ENCODE measurements around the gene BUD13. TPM values are rescaled to one million over a fixed set of nuclear protein-coding genes. Genes with fewer than 3 reads are reported as not detected.

The BUD13 gene
- polyA plus RNA-seq, 1 of the 3 experiments (the other 2 are of a cell fraction), result 15.5 TPM

DNA sequence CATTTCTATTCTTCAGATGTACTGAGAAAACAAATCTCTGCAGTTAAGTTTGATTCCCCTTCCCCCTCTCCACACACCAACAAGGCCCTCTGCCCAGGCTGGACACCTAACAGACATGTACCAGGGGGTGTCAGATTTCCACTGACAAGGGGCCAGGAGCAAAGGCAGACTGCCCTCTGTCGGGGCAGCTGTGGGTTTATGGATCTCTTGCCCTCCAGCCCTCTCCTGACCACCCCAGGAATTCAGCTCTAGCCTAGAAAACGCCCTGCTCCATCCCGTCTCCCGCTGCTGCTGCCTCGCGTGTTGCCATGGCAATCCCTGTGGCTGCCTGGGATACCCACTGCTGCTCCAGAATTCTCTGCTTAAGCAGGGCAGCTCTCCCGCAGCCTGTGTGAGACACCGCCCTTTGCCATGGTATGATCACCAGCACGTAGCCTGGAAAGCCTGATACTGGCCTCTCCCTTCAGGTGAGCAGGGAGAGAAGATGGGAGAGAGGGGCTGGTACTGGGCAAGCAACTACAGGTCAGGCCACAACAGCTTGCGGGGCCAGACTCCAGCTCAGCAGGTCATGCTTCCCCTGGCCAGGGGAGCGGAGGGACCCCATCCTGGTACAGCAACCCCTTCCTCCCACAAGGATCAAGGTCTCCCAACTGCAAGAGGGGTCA lies 41.6 kb downstream of the BUD13 start:
- H3K27me3 ChIP-seq (ENCODE audit: insufficient read depth), result peaks cover 7% of the 10 kb centered on the region; the same call in 1 of the 2 replicates
- H3K9me3 ChIP-seq, result no peaks in the 10 kb centered on the region
- no peak overlapping the region for H3K4me2 ChIP-seq
- no peaks in the 10 kb centered on the region for H4K20me1 ChIP-seq (ENCODE audit: insufficient read depth)
- no peaks in the 10 kb centered on the region for H3F3A ChIP-seq (replicated peaks; ENCODE audit: insufficient read depth)
- peaks cover 0 to 17% of the 10 kb centered on the region in 2 experiments; a peak in 1 of 4 replicates for H3K4me1 ChIP-seq (ENCODE audit: control insufficient read depth in 1 of 2, insufficient read depth in 2 of 2, low read depth in 1 of 2, low read length in 1 of 2)
- peak; percentile 49 for TF ChIP-seq RAD21 (IDR thresholded peaks at IDR 0.05; ENCODE audit: low read length)
- TF ChIP-seq, protein P1, sequence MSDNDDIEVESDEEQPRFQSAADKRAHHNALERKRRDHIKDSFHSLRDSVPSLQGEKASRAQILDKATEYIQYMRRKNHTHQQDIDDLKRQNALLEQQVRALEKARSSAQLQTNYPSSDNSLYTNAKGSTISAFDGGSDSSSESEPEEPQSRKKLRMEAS (IDR thresholded peaks at IDR 0.05; ENCODE audit: low read depth), result no peak
- H3K36me3 ChIP-seq (replicated peaks in 1 of 2; ENCODE audit: control insufficient read depth in 1 of 2, insufficient read depth in 2 of 2, low read length in 1 of 2), result no peaks in the 10 kb centered on the region
- POLR2A ChIA-PET, result interaction anchor here (1.2 kb wide), 1 partner anchor 28 kb away, joined by 3 read pairs; no protein-coding TSS in a partner anchor
- CTCF ChIA-PET, result interaction anchor here (1.5 to 10.4 kb wide), 9 partner anchors 10 to 375 kb away, joined by 4 to 91 read pairs (median 21); no protein-coding TSS in a partner anchor
- 58% methylated on average over 6 of the region's 11 CpGs for WGBS (ENCODE audit: low lambda C conversion rate)
- H3K9me2 ChIP-seq, result no peaks in the 10 kb centered on the region
- H3K27ac ChIP-seq (ENCODE audit: low read depth in 2 of 2, low read length in 1 of 2), result no peak overlapping the region
- DNase-seq, result peak; percentile 84
- H2AFZ ChIP-seq (ENCODE audit: low read depth), result no peak overlapping the region
- H3K9ac ChIP-seq, result no peak overlapping the region
- H3K79me2 ChIP-seq (ENCODE audit: insufficient read depth), result no peaks in the 10 kb centered on the region
- H3K4me3 ChIP-seq (ENCODE audit: low read depth in 2 of 2, low read length in 1 of 2), result no peak overlapping the region

- ChIA-PET POLR2A (interaction anchor here (1.2 kb wide), 1 partner anchor 27 kb away, joined by 3 read pairs; no protein-coding TSS in a partner anchor), CTCF (interaction anchor here (1.0 to 10.4 kb wide), 7 partner anchors 10 to 376 kb away, joined by 3 to 91 read pairs (median 30); no protein-coding TSS in a partner anchor)
- no peak for DNase-seq
Measured at GRCh38 chr11:116730601-116731000, 42.2 kb downstream of the BUD13 start.

GRCh38 chr11:116730241-116730561 lies 42.6 kb downstream of the BUD13 start:
- ChIA-PET POLR2A (no interaction called here), CTCF (interaction anchor here (1.0 to 10.4 kb wide), 2 partner anchors 12 to 376 kb away, joined by 3 to 91 read pairs; no protein-coding TSS in a partner anchor)
- Histone ChIP-seq H3K4me1 (ENCODE audit: control insufficient read depth in 1 of 2, insufficient read depth in 2 of 2, low read depth in 1 of 2, low read length in 1 of 2) (peaks cover 0 to 17% of the 10 kb centered on the region in 2 experiments; a peak in 1 of 4 replicates), H2AFZ (ENCODE audit: low read depth) (no peak overlapping the region), H3K27ac (ENCODE audit: low read depth in 2 of 2, low read length in 1 of 2) (no peak overlapping the region), H3K9me2 (no peaks in the 10 kb centered on the region), H3F3A (replicated peaks; ENCODE audit: insufficient read depth) (no peaks in the 10 kb centered on the region), H4K20me1 (ENCODE audit: insufficient read depth) (no peaks in the 10 kb centered on the region), H3K9me3 (no peaks in the 10 kb centered on the region), H3K4me3 (ENCODE audit: low read depth in 2 of 2, low read length in 1 of 2) (no peak overlapping the region), H3K9ac (no peak overlapping the region), H3K4me2 (no peak overlapping the region), H3K79me2 (ENCODE audit: insufficient read depth) (no peaks in the 10 kb centered on the region), H3K27me3 (ENCODE audit: insufficient read depth) (peaks cover 7% of the 10 kb centered on the region; the same call in 1 of the 2 replicates), H3K36me3 (replicated peaks in 1 of 2; ENCODE audit: control insufficient read depth in 1 of 2, insufficient read depth in 2 of 2, low read length in 1 of 2) (no peaks in the 10 kb centered on the region)
- WGBS (ENCODE audit: low lambda C conversion rate), result 91% methylated on average over 10 of the region's 10 CpGs
- no peak for TF ChIP-seq JUND (IDR thresholded peaks at IDR 0.05)
- no peak for TF ChIP-seq EP300 (IDR thresholded peaks at IDR 0.05; ENCODE audit: borderline replicate concordance in 1 of 2, low read depth in 1 of 2, low read length in 1 of 2)
- no peak for TF ChIP-seq CHD2 (IDR thresholded peaks at IDR 0.05; ENCODE audit: low read length, partially characterized antibody)
- no peak for DNase-seq

More at GRCh38 chr11:116730601-116731000, 42.2 kb downstream of the BUD13 start:
- Histone ChIP-seq H3K27ac (ENCODE audit: low read depth in 2 of 2, low read length in 1 of 2) (no peak overlapping the region), H3K4me3 (ENCODE audit: low read depth in 2 of 2, low read length in 1 of 2) (no peak overlapping the region), H3K9me2 (no peaks in the 10 kb centered on the region), H3K4me1 (ENCODE audit: control insufficient read depth in 1 of 2, insufficient read depth in 2 of 2, low read depth in 1 of 2, low read length in 1 of 2) (peaks cover 0 to 17% of the 10 kb centered on the region in 2 experiments; a peak in 1 of 4 replicates), H3F3A (replicated peaks; ENCODE audit: insufficient read depth) (no peaks in the 10 kb centered on the region), H3K36me3 (replicated peaks in 1 of 2; ENCODE audit: control insufficient read depth in 1 of 2, insufficient read depth in 2 of 2, low read length in 1 of 2) (no peaks in the 10 kb centered on the region), H3K27me3 (ENCODE audit: insufficient read depth) (peaks cover 7% of the 10 kb centered on the region; the same call in 1 of the 2 replicates), H3K9me3 (no peaks in the 10 kb centered on the region), H3K9ac (no peak overlapping the region), H4K20me1 (ENCODE audit: insufficient read depth) (no peaks in the 10 kb centered on the region), H3K79me2 (ENCODE audit: insufficient read depth) (no peaks in the 10 kb centered on the region), H2AFZ (ENCODE audit: low read depth) (no peak overlapping the region), H3K4me2 (no peak overlapping the region)
- WGBS (ENCODE audit: low lambda C conversion rate), result 87% methylated on average over 6 of the region's 6 CpGs
- TF ChIP-seq ELF1 (IDR thresholded peaks at IDR 0.05) (no peak), RXRA (IDR thresholded peaks at IDR 0.05; ENCODE audit: borderline replicate concordance, low read depth) (no peak), YY1 (IDR thresholded peaks at IDR 0.05; ENCODE audit: low read depth) (no peak)

All from SK-N-SH (cell line).